HG03571 (cell line): ENCODE measurements around the gene SLC22A1.

ENCODE experiments used
- ATAC-seq: cut with Tn5 transposase; IDR thresholded peaks from one replicate; pipeline ENCODE4 v1.9.1; 2021; ENCODE audit not compliant: unreplicated experiment

The SLC22A1 gene

GRCh38 chr6:160167604-160168399 lies 46.2 kb downstream of the SLC22A1 start:
- ATAC-seq: no peak

DNA sequence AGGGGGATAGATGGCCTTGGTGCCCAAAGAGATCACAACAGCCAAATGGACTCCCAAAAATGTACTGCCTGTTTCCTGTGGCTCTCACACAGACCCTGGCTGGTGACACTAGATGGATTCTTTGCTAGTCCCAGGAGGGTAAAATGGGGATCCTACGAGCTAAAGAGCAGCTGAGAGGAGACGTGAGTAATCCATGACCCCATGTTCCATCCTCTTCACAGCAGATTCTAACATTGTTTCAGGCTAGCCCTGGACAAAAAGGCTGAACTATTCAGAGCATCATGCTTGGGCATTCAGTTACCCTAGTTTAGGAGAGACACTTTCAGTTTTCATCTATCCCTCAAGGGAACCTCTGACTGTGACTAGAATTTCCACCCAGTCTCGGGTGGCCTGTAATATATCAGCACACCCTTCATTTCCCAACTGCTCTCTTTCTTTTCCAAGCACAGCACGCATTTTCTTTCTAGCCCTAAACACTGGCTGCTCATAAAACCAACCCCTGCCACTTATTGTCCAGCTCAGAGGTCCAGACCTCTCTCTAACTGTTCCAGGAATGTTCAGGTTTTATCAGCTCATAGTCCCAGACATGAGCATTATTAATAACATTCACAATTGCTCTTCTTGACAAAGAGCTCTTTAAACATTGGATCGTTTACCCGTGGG lies 48.5 kb downstream of the SLC22A1 start:
- no peak for ATAC-seq

DNA sequence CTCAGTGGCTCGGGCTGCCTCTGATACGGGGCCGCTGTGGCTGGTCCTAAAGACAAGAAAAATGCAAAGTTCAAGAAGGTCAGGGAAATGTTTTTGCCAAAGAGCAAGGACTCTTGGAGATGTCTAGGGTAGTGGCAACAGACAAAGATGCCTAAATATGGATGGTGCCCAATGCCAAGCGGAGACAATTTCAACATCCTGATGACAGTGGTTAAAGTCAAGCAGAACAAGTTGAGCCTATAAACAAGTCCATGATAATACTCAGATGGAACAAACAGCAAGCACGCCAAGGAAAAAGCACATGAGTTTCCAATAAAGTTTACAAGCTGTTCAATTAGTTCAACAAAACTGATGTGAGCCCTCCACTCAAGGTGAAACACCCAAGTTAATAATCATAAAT lies 51.1 kb downstream of the SLC22A1 start:
- no peak for ATAC-seq

DNA sequence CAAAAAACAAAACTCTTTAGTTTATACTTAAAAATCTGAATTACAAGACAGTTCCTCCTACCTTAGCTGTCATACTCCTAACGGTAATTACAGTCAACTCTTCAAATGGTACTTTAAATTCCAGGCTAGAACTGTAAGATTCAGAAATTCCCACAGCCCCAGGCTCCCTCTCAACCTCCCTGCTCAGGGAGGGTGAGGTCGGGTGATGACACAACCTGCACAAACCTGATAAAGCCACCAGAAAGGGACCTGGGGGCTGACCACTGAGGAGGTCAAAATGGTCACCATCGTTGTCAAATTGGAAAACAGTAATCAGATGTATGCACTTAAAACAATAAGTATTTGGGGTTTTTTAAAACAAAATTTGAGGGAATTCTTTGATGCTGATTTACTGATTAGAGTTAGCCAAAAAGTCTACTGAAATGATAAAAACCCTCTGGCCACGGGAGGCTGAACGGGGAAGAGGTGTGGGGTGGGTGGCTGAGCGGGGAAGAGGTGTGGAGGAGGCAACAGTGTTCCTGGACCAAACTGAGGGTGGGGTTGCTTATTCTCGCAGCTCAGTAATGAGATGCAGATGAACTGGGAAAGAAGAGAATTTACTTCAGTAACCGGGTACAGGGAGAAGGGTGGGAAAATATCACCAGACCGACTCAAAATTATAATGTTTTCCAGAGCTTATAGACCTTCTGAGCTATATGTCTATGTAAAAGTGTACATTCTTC lies 52.4 kb downstream of the SLC22A1 start:
- ATAC-seq: no peak

GRCh38 chr6:160174681-160175080 lies 53.1 kb downstream of the SLC22A1 start:
- no peak for ATAC-seq

DNA sequence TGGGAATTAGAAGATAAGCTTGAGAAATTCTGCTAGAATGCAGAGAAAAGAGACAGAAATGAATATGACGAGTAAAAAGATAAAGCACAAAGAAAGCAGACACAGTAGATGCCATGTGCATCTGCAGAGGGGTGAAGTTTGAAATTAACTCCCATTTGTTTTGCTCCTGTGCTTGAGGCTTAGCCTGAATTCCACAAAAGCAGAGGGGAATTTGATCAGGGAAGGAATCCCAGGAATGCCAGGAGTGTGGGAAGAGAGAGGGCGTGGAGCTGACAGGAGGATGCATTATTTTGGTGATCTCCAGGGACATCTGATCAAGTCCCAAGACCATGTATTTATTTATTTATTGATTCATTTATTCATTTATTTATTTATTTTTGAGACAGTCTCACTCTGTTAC lies 55.6 kb downstream of the SLC22A1 start:
- no peak for ATAC-seq

- no peak for ATAC-seq
Observed at GRCh38 chr6:160178271-160178670, 56.7 kb downstream of the SLC22A1 start.

GRCh38 chr6:160180706-160181105 lies 59.1 kb downstream of the SLC22A1 start:
- no peak for ATAC-seq

GRCh38 chr6:160188773-160189172 lies 67.2 kb downstream of the SLC22A1 start:
- no peak for ATAC-seq

- ATAC-seq: no peak
Observed at GRCh38 chr6:160190081-160190480, 68.5 kb downstream of the SLC22A1 start.

GRCh38 chr6:160190973-160191372 lies 69.4 kb downstream of the SLC22A1 start:
- no peak for ATAC-seq

DNA sequence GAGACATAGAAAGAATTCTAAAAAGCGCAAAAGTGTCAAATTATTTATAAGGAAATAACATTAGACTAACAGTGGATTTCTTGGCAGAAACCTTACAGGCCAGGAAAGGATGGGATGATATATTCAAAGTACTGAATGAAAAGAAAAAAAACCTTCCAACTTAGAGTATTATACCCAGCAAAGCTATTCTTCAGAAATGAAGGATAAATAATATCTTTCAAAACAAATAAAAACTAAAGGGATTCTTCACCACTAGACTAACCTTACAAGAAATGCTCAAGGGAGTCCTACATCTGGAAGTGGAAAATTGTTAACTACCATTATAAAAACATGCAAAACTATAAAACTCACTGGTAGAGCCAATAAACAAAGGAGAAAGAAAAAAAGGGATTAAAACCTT lies 71.2 kb downstream of the SLC22A1 start:
- ATAC-seq: no peak

GRCh38 chr6:160194808-160195207 lies 73.2 kb downstream of the SLC22A1 start:
- no peak for ATAC-seq

DNA sequence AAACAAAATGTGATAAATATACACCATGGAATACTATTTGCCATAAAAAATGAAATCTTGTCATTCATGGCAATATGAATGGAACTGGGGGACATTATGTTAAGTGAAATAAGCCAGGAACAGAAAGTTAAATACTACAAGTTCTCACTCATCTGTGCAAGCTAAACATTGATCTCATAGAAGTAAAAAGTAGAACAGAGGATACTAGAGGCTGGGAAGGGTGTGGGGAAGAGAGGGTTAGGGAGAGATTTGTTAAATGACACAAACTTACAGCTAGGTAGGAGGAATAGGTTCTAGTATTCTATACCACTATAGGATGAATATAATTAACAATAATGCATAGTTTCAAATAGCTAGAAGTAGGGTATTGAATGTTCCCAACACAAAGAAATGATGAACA lies 76.0 kb downstream of the SLC22A1 start:
- ATAC-seq: no peak

- peak; percentile 99 for ATAC-seq
Observed at GRCh38 chr6:160198606-160199211, 77.1 kb downstream of the SLC22A1 start.

GRCh38 chr6:160201061-160201460 lies 79.4 kb downstream of the SLC22A1 start:
- ATAC-seq: no peak

DNA sequence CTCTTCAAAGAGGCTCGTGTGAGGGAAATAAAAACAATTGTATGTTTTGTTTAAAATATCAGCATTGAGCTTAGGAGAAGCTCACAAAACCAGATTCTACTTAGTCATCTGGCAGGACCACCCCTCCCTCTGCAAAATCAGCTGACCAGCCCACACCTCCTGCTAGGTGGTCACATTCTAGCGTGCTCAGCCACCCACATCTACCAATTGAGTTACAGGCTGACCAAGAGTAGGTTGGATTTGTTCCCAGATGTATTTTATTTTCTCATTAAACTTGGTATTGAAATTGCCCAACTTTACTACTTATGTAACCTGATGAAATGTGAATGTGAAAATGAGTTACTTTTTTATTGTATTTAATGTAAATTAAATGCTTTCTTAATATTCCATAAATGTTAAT lies 80.8 kb downstream of the SLC22A1 start:
- no peak for ATAC-seq

GRCh38 chr6:160203076-160203475 lies 81.5 kb downstream of the SLC22A1 start:
- ATAC-seq: no peak

- no peak for ATAC-seq
Observed at GRCh38 chr6:160203522-160203921, 81.9 kb downstream of the SLC22A1 start.

DNA sequence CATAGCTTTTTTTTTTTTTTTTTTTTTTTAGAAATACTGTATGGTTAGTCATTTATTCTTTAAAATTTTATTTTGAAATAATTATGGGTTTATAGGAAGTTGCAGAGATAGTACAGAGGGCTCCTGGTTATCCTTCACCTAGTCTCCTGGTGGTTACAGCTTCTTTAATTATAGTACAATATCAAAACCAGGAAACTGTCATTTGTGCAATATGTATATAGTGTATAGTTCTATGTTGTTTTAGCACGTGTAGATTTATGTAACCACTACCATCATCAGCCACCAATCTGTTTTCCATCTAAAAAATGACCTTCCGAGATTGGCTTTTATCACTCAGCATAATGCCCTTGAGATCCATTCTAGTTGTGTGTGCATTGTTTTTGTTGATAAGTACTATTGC lies 82.3 kb downstream of the SLC22A1 start:
- ATAC-seq: no peak

GRCh38 chr6:160204710-160205109 lies 83.1 kb downstream of the SLC22A1 start:
- no peak for ATAC-seq

DNA sequence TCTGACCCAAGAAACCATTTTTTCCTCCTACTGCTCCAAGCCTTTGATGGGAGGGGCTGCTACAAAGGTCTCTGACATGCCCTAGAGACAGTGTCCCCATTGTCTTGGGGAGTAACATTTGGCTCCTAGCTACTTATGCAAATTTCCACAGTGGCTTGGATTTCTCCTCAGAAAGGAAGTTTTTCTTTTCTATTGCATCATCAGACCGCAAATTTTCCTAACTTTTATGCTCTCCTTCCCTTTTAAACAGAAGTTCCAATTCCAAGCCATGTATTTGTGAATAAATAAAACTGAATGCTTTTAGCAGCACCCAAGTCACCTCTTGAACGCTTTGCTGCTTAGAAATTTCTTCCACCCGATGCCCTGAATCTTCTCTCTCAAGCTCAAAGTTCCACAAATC lies 86.0 kb downstream of the SLC22A1 start:
- no peak for ATAC-seq
